Esophagus squamous epithelium (tissue), 4 donors: ENCODE measurements around the gene MEDAG.

Experiments
- CTCF ChIP-seq, 6 experiments: fragments of 450-650 bp in 4 of 6; fragments of 200-600 bp in 2 of 6; sonication (generic) in 2 of 6; IDR thresholded peaks; one replicate each; pipeline ENCODE4 v1.5.1; 2016 to 2019; ENCODE audit warnings: antibody characterized with exemption in 6 of 6, mild to moderate bottlenecking in 4 of 6, moderate library complexity in 4 of 6
- POLR2A ChIP-seq, 4 donors: fragments of 450-650 bp; IDR thresholded peaks; one replicate each; pipeline ENCODE4 v1.6.1; 2017; ENCODE audit warnings: antibody characterized with exemption in 4 of 4, mild to moderate bottlenecking in 4 of 4, moderate library complexity in 3 of 4

GRCh38 chr13:30880856-30881155, 25.3 kb upstream of the MEDAG start:
- TF ChIP-seq CTCF (IDR thresholded peaks at IDR 0.05) (no peak), POLR2A (IDR thresholded peaks at IDR 0.05) (no peak)
